GM21515 (cell line): Measurements from ENCODE around the gene PLEKHA5.
"Not testable (repeated sequence)": the region's sequence is repeated elsewhere in the genome, so short reads cannot be mapped to it uniquely, and the experiment has no call there.

ENCODE experiments used
- ATAC-seq: cut with Tn5 transposase; IDR thresholded peaks from one replicate; pipeline ENCODE4 v1.9.1; 2021; ENCODE audit not compliant: unreplicated experiment

The PLEKHA5 gene

GRCh38 chr12:19129486-19130223, at the start of gene PLEKHA5:
Gene PLEKHA5 (plus strand): TSS chr12:19129733. CDS start chr12:19129800, 67 bp downstream.
- no peak for ATAC-seq

- no peak for ATAC-seq
These were observed 48.6 kb upstream of the PLEKHA5 start for GRCh38 chr12:19080918-19081317.

- ATAC-seq, result no peak
These were observed 47.1 kb upstream of the PLEKHA5 start for GRCh38 chr12:19082365-19082911.

- ATAC-seq, result no peak
These were observed 45.0 kb upstream of the PLEKHA5 start for GRCh38 chr12:19084547-19084946.

- ATAC-seq, result no peak
These were observed 44.4 kb upstream of the PLEKHA5 start for GRCh38 chr12:19085090-19085489.

GRCh38 chr12:19088606-19089005, 40.9 kb upstream of the PLEKHA5 start:
- ATAC-seq, result no peak

- not testable (repeated sequence) for ATAC-seq
These were observed 37.1 kb upstream of the PLEKHA5 start for GRCh38 chr12:19092482-19092881.

- no peak for ATAC-seq
These were observed 36.3 kb upstream of the PLEKHA5 start for GRCh38 chr12:19093218-19093617.

GRCh38 chr12:19095331-19095730, 34.2 kb upstream of the PLEKHA5 start:
- no peak for ATAC-seq

GRCh38 chr12:19095756-19096480, 33.6 kb upstream of the PLEKHA5 start:
- no peak for ATAC-seq

- no peak for ATAC-seq
These were observed 24.1 kb upstream of the PLEKHA5 start for GRCh38 chr12:19105463-19105862.

GRCh38 chr12:19107750-19108149, 21.8 kb upstream of the PLEKHA5 start:
- ATAC-seq, result no peak

GRCh38 chr12:19110221-19110940, 19.2 kb upstream of the PLEKHA5 start:
- ATAC-seq, result no peak

- ATAC-seq, result no peak
These were observed 16.1 kb upstream of the PLEKHA5 start for GRCh38 chr12:19113464-19113863.

- no peak for ATAC-seq
These were observed 14.2 kb upstream of the PLEKHA5 start for GRCh38 chr12:19115285-19115684.

GRCh38 chr12:19119440-19119839, 10.1 kb upstream of the PLEKHA5 start:
- no peak for ATAC-seq

- no peak for ATAC-seq
These were observed 8.7 kb upstream of the PLEKHA5 start for GRCh38 chr12:19120795-19121194.

- no peak for ATAC-seq
These were observed 8.0 kb upstream of the PLEKHA5 start for GRCh38 chr12:19121449-19122018.

- ATAC-seq, result no peak
These were observed 4.2 kb upstream of the PLEKHA5 start for GRCh38 chr12:19125325-19125724.

- no peak for ATAC-seq
These were observed 2.3 kb upstream of the PLEKHA5 start for GRCh38 chr12:19127270-19127669.

- ATAC-seq, result no peak
These were observed 1.0 kb upstream of the PLEKHA5 start for GRCh38 chr12:19128485-19128884.
